IMR-90 (cell line): ENCODE data around the gene SDK1. TPM values are rescaled to one million over a fixed set of nuclear protein-coding genes. Genes with fewer than 3 reads are reported as not detected.

Experiments
- ATAC-seq: fragments of 200-7000 bp; cut with Tn5 transposase; 2 replicates; pipeline ENCODE4 v1.9.1; 2020; ENCODE audit warnings: low read depth, mild to moderate bottlenecking, moderate library complexity
- BruUV-seq: library from RNA; stranded (reverse); fragments of 400-500 nt; replicated peaks from 2 replicates; lab custom pipeline; 2021; lab: Mats Ljungman, UMichigan
- CTCF ChIA-PET: fragments of 300-600 bp; formaldehyde crosslinking; extraction: SDS; loops from one replicate; lab custom pipeline; 2021; ENCODE audit warnings: antibody characterized with exemption; lab: Yijun Ruan, JAX
- POLR2A ChIA-PET: fragments of 300-600 bp; sonication (Branson Sonifier 250); formaldehyde crosslinking; loops from one replicate; lab custom pipeline; 2022; ENCODE audit warnings: antibody characterized with exemption; ENCODE audit not compliant: unreplicated experiment; lab: Charles Lee
- DNase-seq: peaks from one replicate; pipeline ENCODE4 v3.0.0; 2013
- H2AFZ ChIP-seq: replicated peaks from 2 replicates; pipeline ENCODE3; 2013; ENCODE audit warnings: low read length, mild to moderate bottlenecking; ENCODE audit not compliant: poor library complexity
- H2AK5ac ChIP-seq: 2 replicates; pipeline ENCODE4 v1.6.1; 2013; ENCODE audit warnings: low read depth, low read length, inconsistent platforms
- H2AK9ac ChIP-seq: replicated peaks from 2 replicates; pipeline ENCODE3; 2013; ENCODE audit warnings: mild to moderate bottlenecking, low read depth, low read length, moderate library complexity; ENCODE audit not compliant: poor library complexity
- H2BK120ac ChIP-seq: 2 replicates; pipeline ENCODE4 v1.6.1; 2013; ENCODE audit warnings: low read depth, low read length, inconsistent platforms
- H2BK15ac ChIP-seq: 3 replicates; pipeline ENCODE4 v1.6.1; 2013; ENCODE audit warnings: low read depth, low read length, inconsistent platforms
- H2BK20ac ChIP-seq: 2 replicates; pipeline ENCODE4 v1.6.1; 2013; ENCODE audit warnings: low read depth, mild to moderate bottlenecking, inconsistent platforms, low read length, moderate library complexity
- H2BK5ac ChIP-seq: 2 replicates; pipeline ENCODE4 v1.6.1; 2013; ENCODE audit warnings: mild to moderate bottlenecking, low read depth, low read length, inconsistent platforms; ENCODE audit not compliant: poor library complexity, severe bottlenecking
- H3K14ac ChIP-seq: replicated peaks from 2 replicates; pipeline ENCODE4 v1.6.1; 2013; ENCODE audit warnings: low read depth, low read length, inconsistent platforms
- H3K18ac ChIP-seq: 2 replicates; pipeline ENCODE4 v1.6.1; 2013; ENCODE audit warnings: low read depth, low read length, control low read depth
- H3K23ac ChIP-seq: 2 replicates; pipeline ENCODE4 v1.6.1; 2013; ENCODE audit warnings: low read depth, low read length, inconsistent platforms
- H3K27ac ChIP-seq: 2 replicates; pipeline ENCODE4 v1.5.1; 2013; ENCODE audit warnings: mild to moderate bottlenecking, control low read depth, low read length; ENCODE audit not compliant: insufficient read depth
- H3K27me3 ChIP-seq: 2 replicates; pipeline ENCODE4 v1.6.1; 2013; ENCODE audit warnings: low read length; ENCODE audit not compliant: control insufficient read depth, insufficient read depth
- H3K36me3 ChIP-seq: 2 replicates; pipeline ENCODE4 v1.6.1; 2013; ENCODE audit warnings: low read length, mixed read lengths; ENCODE audit not compliant: control insufficient read depth, insufficient read depth
- H3K4ac ChIP-seq: 2 replicates; pipeline ENCODE4 v1.6.1; 2013; ENCODE audit warnings: low read depth, low read length, inconsistent platforms
- H3K4me1 ChIP-seq: 2 replicates; pipeline ENCODE4 v1.6.1; 2013; ENCODE audit warnings: low read length, mixed read lengths; ENCODE audit not compliant: control insufficient read depth, insufficient read depth
- H3K4me2 ChIP-seq: 2 replicates; pipeline ENCODE4 v1.6.1; 2013; ENCODE audit warnings: low read depth, mild to moderate bottlenecking, control low read depth, low read length, moderate library complexity
- H3K4me3 ChIP-seq: 2 replicates; pipeline ENCODE4 v1.5.1; 2013; ENCODE audit warnings: low read depth, mild to moderate bottlenecking, control low read depth, low read length, moderate library complexity; ENCODE audit not compliant: insufficient read depth
- H3K56ac ChIP-seq: 2 replicates; pipeline ENCODE4 v1.6.1; 2013; ENCODE audit warnings: low read length, inconsistent platforms; ENCODE audit not compliant: insufficient read depth; ENCODE audit errors: extremely low read depth
- H3K79me1 ChIP-seq, 2 experiments: 2 replicates each; pipeline ENCODE4 v1.6.1; 2013; ENCODE audit warnings: low read length in 2 of 2, inconsistent platforms in 1 of 2, low read depth in 1 of 2
- H3K9ac ChIP-seq: 2 replicates; pipeline ENCODE4 v1.6.1; 2013; ENCODE audit warnings: low read depth, low read length, control low read depth
- H3K9me1 ChIP-seq: 2 replicates; pipeline ENCODE4 v1.6.1; 2013; ENCODE audit warnings: low read length, inconsistent platforms; ENCODE audit not compliant: insufficient read depth
- H3K9me3 ChIP-seq: 2 replicates; pipeline ENCODE4 v1.6.1; 2013; ENCODE audit warnings: low read length; ENCODE audit not compliant: control insufficient read depth, insufficient read depth
- H4K20me1 ChIP-seq: 2 replicates; pipeline ENCODE4 v1.6.1; 2013; ENCODE audit warnings: low read length, inconsistent platforms; ENCODE audit not compliant: insufficient read depth
- H4K5ac ChIP-seq: 2 replicates; pipeline ENCODE4 v1.6.1; 2013; ENCODE audit warnings: mild to moderate bottlenecking, low read depth, low read length, control low read depth
- H4K8ac ChIP-seq, 2 experiments: 2 replicates each; pipeline ENCODE4 v1.6.1; 2013; ENCODE audit warnings: low read depth in 2 of 2, low read length in 2 of 2, control low read depth in 1 of 2, inconsistent platforms in 1 of 2
- H4K91ac ChIP-seq: 2 replicates; pipeline ENCODE4 v1.6.1; 2013; ENCODE audit warnings: low read depth, low read length, inconsistent platforms; ENCODE audit not compliant: insufficient read depth
- BHLHE40 ChIP-seq: fragments of 150-350 bp; IDR thresholded peaks from 2 replicates; pipeline ENCODE4 v1.6.1; 2016; ENCODE audit warnings: mild to moderate bottlenecking, low read depth, low read length
- CEBPB ChIP-seq: IDR thresholded peaks from 2 replicates; pipeline ENCODE4 v1.6.1; 2012; ENCODE audit warnings: low read depth, low read length, improper control_type of control experiment
- CHD1 ChIP-seq: IDR thresholded peaks from 2 replicates; pipeline ENCODE4 v1.6.1; 2012; ENCODE audit warnings: low read depth, low read length, improper control_type of control experiment
- FOS ChIP-seq: fragments of 150-350 bp; IDR thresholded peaks from 2 replicates; pipeline ENCODE4 v1.6.1; 2016; ENCODE audit warnings: low read depth, low read length
- MAFK ChIP-seq: IDR thresholded peaks from 2 replicates; pipeline ENCODE4 v1.6.1; 2012; ENCODE audit warnings: low read depth, low read length, improper control_type of control experiment
- MAZ ChIP-seq: IDR thresholded peaks from 2 replicates; pipeline ENCODE4 v1.6.1; 2012; ENCODE audit warnings: low read depth, mild to moderate bottlenecking, low read length, improper control_type of control experiment, moderate library complexity, borderline replicate concordance
- MXI1 ChIP-seq: IDR thresholded peaks from 2 replicates; pipeline ENCODE4 v1.6.1; 2012; ENCODE audit warnings: low read depth, mild to moderate bottlenecking, low read length, moderate library complexity, borderline replicate concordance
- NFE2L2 ChIP-seq: fragments of 150-350 bp; IDR thresholded peaks from 2 replicates; pipeline ENCODE4 v1.6.1; 2016; ENCODE audit warnings: low read depth, mild to moderate bottlenecking, low read length
- POLR2A ChIP-seq: IDR thresholded peaks from 2 replicates; pipeline ENCODE4 v1.6.1; 2012; ENCODE audit warnings: mild to moderate bottlenecking, low read depth, low read length
- RAD21 ChIP-seq: IDR thresholded peaks from 2 replicates; pipeline ENCODE4 v1.6.1; 2012; ENCODE audit warnings: low read length, improper control_type of control experiment
- RCOR1 ChIP-seq: IDR thresholded peaks from 2 replicates; pipeline ENCODE4 v1.6.1; 2012; ENCODE audit warnings: mild to moderate bottlenecking, low read length, improper control_type of control experiment; ENCODE audit not compliant: insufficient replicate concordance
- RFX5 ChIP-seq: IDR thresholded peaks from 2 replicates; pipeline ENCODE4 v1.8.0; 2012; ENCODE audit warnings: low read depth, mild to moderate bottlenecking, low read length, moderate library complexity
- SMC3 ChIP-seq: fragments of 150-350 bp; IDR thresholded peaks from 2 replicates; pipeline ENCODE4 v1.6.1; 2016; ENCODE audit warnings: low read depth, mild to moderate bottlenecking, antibody characterized with exemption, low read length, moderate library complexity
- WGBS, 2 experiments: methylation state at CpG; one replicate each; pipeline versions ENCODE4 v1.1.5 to v1.1.7; 2013; ENCODE audit warnings: missing lambda C conversion rate in 2 of 2; ENCODE audit not compliant: insufficient read length in 1 of 2; ENCODE audit errors: extremely low coverage in 2 of 2; 5-methylcytosine and 5-hydroxymethylcytosine counted together
- dilution Hi-C: fragments of 300-500 bp; cut with HindIII; formaldehyde crosslinking; loops from one replicate; pipeline ENCODE4 v1.14.3; 2018; ENCODE audit warnings: low sequenced_read_pairs; ENCODE audit not compliant: unreplicated experiment
- in situ Hi-C: fragments of 300-500 bp; cut with MboI; formaldehyde crosslinking; loops from 3 replicates; pipeline ENCODE4 v1.14.3; 2019; ENCODE audit warnings: low sequenced_read_pairs, inconsistent platforms, mixed read lengths
- intact Hi-C: fragments of 100-400 bp; cut with micrococcal nuclease; formaldehyde crosslinking; loops from 2 replicates; pipeline ENCODE4 v1.10.0; 2022
- polyA plus RNA-seq, 3 experiments: library from polyadenylated mRNA; depleted of rRNA; stranded (reverse); fragments of >200 nt; gene quantifications; 2 replicates each; pipeline ENCODE4 v1.2.3, GENCODE V29; 2012; ENCODE audit warnings: low replicate concordance in 1 of 3
- total RNA-seq: library from RNA; depleted of rRNA; stranded (reverse); fragments of >200 nt; gene quantifications from 2 replicates; pipeline ENCODE4 v1.2.3, GENCODE V29; 2012

Gene SDK1
- total and polyA plus RNA-seq, 2 of the 4 experiments (the other 2 are of a cell fraction), result 1.5 to 1.6 TPM

DNA sequence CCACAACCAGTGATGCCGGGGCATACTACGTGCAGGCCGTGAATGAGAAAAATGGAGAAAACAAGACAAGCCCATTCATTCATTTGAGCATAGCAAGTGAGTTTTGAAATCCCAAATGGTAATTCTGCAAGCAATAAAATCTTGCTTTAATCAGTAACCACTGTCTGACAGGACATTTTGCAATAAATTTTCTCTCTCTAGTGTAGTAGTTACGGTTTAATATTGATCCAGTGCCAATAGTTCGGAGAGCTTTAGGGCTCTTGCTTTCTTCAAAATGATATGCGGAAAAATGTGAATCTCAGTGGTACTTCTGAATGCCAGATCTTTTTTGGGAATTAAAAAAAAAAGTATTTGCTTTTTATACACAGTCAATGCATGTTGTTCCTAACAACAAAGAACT, 520.4 kb downstream of the SDK1 start:
- Histone ChIP-seq H3K4me3 (no peak overlapping the region), H3K36me3 (no peaks in the 10 kb centered on the region), H4K20me1 (no peaks in the 10 kb centered on the region), H3K27ac (no peak overlapping the region), H4K5ac (no peak overlapping the region), H4K8ac (no peak overlapping the region), H3K14ac (no peak overlapping the region), H2BK15ac (no peak overlapping the region), H2BK5ac (no peak overlapping the region), H3K4ac (no peak overlapping the region), H3K9me1 (no peaks in the 10 kb centered on the region), H2AK9ac (no peak overlapping the region), H3K56ac (no peak overlapping the region), H3K27me3 (no peaks in the 10 kb centered on the region), H2BK120ac (no peak overlapping the region), H2AK5ac (no peak overlapping the region), H2BK20ac (no peak overlapping the region), H3K23ac (no peak overlapping the region), H4K91ac (no peak overlapping the region), H2AFZ (no peak overlapping the region), H3K9me3 (peaks cover 6% of the 10 kb centered on the region; the same call in 1 of the 2 replicates), H3K79me1 (no peaks in the 10 kb centered on the region), H3K4me2 (no peak overlapping the region), H3K9ac (no peak overlapping the region), H3K18ac (no peak overlapping the region), H3K4me1 (no peaks in the 10 kb centered on the region)
- dilution Hi-C loops (no loop called here), intact Hi-C loops (no loop called here), in situ Hi-C loops (no loop called here)
- CTCF ChIA-PET, result no interaction called here
- DNase-seq, result no peak
- TF ChIP-seq RAD21, result no peak
- TF ChIP-seq MAFK, result no peak
- TF ChIP-seq FOS, result no peak
- TF ChIP-seq MAZ, result no peak
- TF ChIP-seq CHD1, result no peak
- TF ChIP-seq RFX5, result no peak
- TF ChIP-seq SMC3, result no peak
- no peak for TF ChIP-seq BHLHE40
- TF ChIP-seq MXI1, result no peak
- no peak for TF ChIP-seq POLR2A
- TF ChIP-seq RCOR1, result no peak
- TF ChIP-seq CEBPB, result no peak
- no peak for TF ChIP-seq NFE2L2
- WGBS, 2 experiments, result no CpG with 5 or more reads among the region's 6 CpGs
- POLR2A ChIA-PET, result no interaction called here
- no peak for ATAC-seq
- BruUV-seq, result no TSS peak
